Measurements from ENCODE around the gene FXYD4.

FXYD4 gene

DNA sequence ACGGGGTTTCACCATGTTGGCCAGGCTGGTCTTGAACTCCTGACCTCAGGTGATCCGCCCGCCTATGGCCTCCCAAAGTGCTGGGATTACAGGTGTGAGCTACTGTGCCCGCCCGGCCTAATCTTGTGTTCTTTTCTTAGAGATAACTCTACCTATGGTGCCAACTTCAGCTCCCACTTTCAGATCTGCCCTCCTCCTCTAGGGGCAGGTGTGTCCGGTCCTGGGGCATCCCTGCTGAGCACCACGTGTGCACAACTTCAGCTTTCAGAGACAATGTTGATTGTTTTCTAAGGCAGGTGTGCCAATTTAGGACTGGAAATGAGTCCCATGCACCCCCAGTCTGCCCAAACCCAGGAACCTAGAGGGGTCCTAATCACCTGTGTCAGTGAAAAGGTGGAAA, 18.5 kb upstream of the FXYD4 start:
- H3K27me3 Mint-ChIP-seq, result peaks cover 12 to 39% of the 10 kb centered on the region in 2 donors
- ATAC-seq (replicated peaks) (no peak), DNase-seq (no peak)
- H3K36me3 Mint-ChIP-seq, result no peaks in the 10 kb centered on the region
- no peak overlapping the region for H3K27ac Mint-ChIP-seq
- H3K4me1 Mint-ChIP-seq, result peaks cover 10 to 17% of the 10 kb centered on the region in 2 donors
- no peaks in the 10 kb centered on the region for H3K9me3 Mint-ChIP-seq
- no peak overlapping the region for H3K4me3 Mint-ChIP-seq

DNA sequence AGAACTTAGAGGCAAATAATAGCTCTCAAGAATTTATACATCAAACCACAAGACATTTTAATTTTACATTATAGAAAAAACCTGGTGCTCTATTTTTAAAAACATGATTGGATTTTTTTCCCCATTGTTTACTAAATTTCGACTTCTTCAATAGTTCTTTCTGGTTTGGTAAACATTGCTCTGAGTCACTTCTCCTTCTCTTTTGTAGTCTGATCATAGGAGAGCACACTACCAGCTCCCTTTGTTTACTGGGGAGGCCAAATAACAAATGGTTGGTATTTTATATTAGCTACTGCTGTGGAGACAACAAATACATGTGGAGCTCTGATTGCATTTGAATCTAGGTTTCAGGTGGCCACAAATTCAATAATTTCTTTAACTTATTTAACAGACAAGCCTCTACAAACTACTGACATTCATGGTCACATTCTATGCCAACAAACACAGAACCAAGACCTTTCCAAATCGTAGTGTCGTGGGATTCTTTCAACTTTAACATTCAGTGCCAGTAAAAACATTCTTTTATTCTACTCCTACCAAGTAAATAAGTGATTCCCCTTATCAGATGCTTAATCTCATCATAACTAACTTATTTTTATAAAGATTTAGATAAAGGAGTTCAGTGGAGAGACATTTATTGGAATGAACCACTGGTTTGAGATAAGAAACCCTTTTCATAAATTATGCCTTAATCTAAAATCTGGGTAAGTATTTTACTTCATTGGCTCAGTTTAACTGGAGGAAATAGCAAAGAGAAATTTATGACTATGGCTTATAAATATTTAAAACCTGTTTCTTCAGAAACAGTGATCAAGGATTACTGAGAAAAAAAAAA, 17.7 kb upstream of the FXYD4 start:
- ATAC-seq (replicated peaks) (no peak), DNase-seq (no peak)
- Mint-ChIP-seq H3K4me1 (peaks cover 5 to 11% of the 10 kb centered on the region in 2 donors), H3K9me3 (no peaks in the 10 kb centered on the region), H3K27me3 (peaks cover 10 to 36% of the 10 kb centered on the region in 2 donors), H3K36me3 (no peaks in the 10 kb centered on the region), H3K27ac (no peak overlapping the region), H3K4me3 (no peak overlapping the region)

DNA sequence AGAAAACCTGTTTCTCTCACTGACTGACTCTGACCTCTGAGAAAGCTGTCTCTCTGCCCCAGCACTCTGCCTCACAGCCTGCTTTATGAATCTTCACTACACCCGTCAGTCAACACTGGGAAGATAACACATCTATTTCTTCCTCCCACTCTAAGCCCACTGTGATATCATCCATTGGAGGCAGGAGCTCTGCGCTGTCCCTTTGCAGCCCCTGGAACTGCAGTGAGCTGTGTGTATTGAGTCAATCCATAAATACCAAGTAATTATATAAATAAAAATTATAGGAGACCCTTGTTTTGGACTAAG, 17.2 kb upstream of the FXYD4 start:
- Mint-ChIP-seq H3K4me1 (peaks cover 5 to 9% of the 10 kb centered on the region in 2 donors), H3K27ac (no peak overlapping the region)
- DNase-seq, result no peak

DNA sequence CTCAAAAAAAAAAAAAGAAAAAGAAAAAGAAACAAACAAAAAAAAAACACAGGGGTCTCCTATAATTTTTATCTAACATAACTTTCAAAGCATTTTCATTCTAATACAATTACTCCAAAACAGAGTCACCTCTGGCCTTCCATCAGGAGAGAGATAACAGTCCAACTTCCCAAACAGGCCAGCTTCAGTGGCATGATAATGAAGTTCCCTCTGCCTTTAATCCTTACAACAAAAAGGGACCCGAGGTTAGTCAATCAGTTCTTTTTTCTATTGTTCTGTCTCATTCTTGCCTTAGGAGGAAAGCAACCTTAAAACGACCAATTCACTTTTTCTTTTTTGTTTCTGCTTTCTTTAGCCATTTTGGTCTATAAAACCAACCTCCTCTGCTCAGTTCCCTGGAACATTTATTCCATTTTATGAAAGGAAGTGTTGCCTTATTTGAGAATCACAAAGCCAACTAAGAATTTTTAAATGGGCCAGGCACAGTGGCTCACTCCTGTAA, 16.5 kb upstream of the FXYD4 start:
- H3K4me1 Mint-ChIP-seq, result peaks cover 6 to 11% of the 10 kb centered on the region in 2 donors
- ATAC-seq (replicated peaks) (no peak), DNase-seq (no peak)
- H3K36me3 Mint-ChIP-seq, result peaks cover 0 to 2% of the 10 kb centered on the region in 2 donors
- H3K27ac Mint-ChIP-seq, result no peak overlapping the region
- H3K27me3 Mint-ChIP-seq, result peaks cover 9 to 26% of the 10 kb centered on the region in 2 donors
- H3K9me3 Mint-ChIP-seq, result no peaks in the 10 kb centered on the region
- H3K4me3 Mint-ChIP-seq, result no peak overlapping the region

More for the DNA sequence above, 17.2 kb upstream of the FXYD4 start:
- no peak for ATAC-seq (replicated peaks)
- no peak overlapping the region for H3K4me3 Mint-ChIP-seq
- H3K27me3 Mint-ChIP-seq, result peaks cover 9 to 32% of the 10 kb centered on the region in 2 donors
- no peaks in the 10 kb centered on the region for H3K9me3 Mint-ChIP-seq
- no peaks in the 10 kb centered on the region for H3K36me3 Mint-ChIP-seq

DNA sequence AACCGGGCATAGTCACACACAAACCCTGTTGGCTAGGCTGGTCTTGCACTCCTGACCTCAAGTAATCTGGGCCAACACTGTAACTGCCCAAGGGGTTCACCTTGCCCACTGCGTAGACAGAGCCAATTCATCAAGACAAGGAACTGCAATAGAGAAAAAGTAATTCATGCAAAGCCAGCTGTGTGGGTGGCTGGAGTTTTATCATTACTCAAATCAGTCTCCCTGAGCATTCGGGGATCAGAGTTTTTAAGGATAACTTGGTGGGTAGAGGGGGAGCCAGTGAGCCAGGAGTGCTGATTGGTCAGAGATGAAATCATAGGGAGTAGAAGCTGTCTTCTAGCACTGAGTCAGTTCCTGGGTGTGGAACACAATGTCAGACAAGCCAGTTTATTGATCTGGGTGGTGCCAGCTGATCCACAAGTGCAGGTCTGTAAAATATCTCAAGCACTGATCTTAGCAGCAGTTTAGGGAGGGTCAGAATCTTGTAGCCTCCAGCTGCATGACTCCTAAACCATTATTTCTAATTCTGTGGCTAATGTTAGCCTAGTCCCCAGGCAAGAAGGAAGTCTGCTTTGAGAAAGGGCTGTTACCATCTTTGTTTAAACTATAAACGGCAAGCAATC, 15.6 kb upstream of the FXYD4 start:
- ATAC-seq (replicated peaks) (no peak), DNase-seq (no peak)
- no peak overlapping the region for H3K4me3 Mint-ChIP-seq
- H3K27ac Mint-ChIP-seq, result no peak overlapping the region
- peaks cover 3 to 6% of the 10 kb centered on the region in 2 donors for H3K36me3 Mint-ChIP-seq
- peaks cover 6 to 8% of the 10 kb centered on the region in 2 donors for H3K4me1 Mint-ChIP-seq
- H3K27me3 Mint-ChIP-seq, result peaks cover 2 to 17% of the 10 kb centered on the region in 2 donors
- no peaks in the 10 kb centered on the region for H3K9me3 Mint-ChIP-seq

DNA sequence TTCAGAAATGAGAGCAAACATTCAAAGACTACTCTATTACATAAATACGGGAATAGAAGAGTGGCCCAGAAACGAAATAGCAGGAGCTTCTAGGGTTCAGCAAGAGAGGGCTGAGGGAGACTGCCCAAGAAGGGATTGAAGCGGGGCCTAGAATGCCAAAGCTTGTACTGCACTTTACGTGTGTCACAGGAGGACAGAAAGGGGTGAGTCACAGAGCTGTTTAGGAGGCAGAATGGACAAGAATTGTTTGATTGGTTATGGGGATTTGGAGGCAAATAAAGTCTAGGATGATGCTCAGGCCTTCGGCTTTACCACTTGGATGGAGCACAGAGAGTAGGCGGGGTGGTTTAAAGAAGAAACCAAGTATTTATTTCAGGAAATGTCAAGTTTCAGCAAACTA, 11.3 kb upstream of the FXYD4 start:
- no peak for ATAC-seq (replicated peaks)
- peak overlapping the region; percentile 7 to 33 for H3K4me3 Mint-ChIP-seq
- peaks cover 6 to 15% of the 10 kb centered on the region in 2 donors for H3K36me3 Mint-ChIP-seq
- peaks cover 15 to 25% of the 10 kb centered on the region in 2 donors for H3K4me1 Mint-ChIP-seq
- no peak for DNase-seq
- H3K9me3 Mint-ChIP-seq, result peaks cover 2 to 3% of the 10 kb centered on the region in 2 donors
- H3K27ac Mint-ChIP-seq, result no peak overlapping the region
- H3K27me3 Mint-ChIP-seq, result no peaks in the 10 kb centered on the region

DNA sequence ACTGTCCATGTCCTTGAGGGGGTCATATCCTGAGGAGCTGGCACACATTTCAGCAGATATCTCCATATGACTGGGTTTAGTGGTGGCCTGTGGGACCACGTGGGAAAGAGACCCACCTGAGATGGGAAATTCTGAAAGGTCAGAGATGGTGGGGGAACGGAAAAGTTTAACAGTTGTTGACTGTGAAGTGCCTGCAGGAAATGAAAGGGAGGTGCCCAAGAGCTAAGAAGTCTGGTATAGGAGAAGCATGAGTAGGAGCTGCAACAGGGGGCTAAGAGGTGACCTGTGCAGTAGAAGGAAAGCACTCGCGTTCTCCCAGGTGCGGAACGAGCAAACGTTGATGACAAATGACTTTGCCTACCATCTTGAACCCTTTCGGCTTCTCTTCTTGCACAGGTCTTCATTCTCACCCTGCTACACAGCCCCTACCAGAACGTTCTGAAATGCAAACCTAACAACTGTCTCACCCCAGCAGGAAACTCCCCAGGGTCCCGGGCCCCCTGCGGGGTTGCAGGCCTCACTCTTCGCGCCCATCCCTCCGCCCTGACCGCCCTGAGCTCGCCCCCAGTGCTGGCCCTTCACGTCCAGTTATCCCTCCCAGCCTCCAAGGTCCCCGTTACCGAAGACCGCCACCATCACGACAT, 9.8 kb upstream of the FXYD4 start:
- ATAC-seq (replicated peaks), result peak; percentile 5 to 18
- peaks cover 15 to 25% of the 10 kb centered on the region in 2 donors for H3K4me1 Mint-ChIP-seq
- peaks cover 6 to 15% of the 10 kb centered on the region in 2 donors for H3K36me3 Mint-ChIP-seq
- peak; percentile 13 for DNase-seq
- peak overlapping the region; percentile 96 to 98 for H3K4me3 Mint-ChIP-seq
- H3K27ac Mint-ChIP-seq, result peak overlapping the region; percentile 96
- H3K27me3 Mint-ChIP-seq, result no peaks in the 10 kb centered on the region
- H3K9me3 Mint-ChIP-seq, result peaks cover 2 to 3% of the 10 kb centered on the region in 2 donors

DNA sequence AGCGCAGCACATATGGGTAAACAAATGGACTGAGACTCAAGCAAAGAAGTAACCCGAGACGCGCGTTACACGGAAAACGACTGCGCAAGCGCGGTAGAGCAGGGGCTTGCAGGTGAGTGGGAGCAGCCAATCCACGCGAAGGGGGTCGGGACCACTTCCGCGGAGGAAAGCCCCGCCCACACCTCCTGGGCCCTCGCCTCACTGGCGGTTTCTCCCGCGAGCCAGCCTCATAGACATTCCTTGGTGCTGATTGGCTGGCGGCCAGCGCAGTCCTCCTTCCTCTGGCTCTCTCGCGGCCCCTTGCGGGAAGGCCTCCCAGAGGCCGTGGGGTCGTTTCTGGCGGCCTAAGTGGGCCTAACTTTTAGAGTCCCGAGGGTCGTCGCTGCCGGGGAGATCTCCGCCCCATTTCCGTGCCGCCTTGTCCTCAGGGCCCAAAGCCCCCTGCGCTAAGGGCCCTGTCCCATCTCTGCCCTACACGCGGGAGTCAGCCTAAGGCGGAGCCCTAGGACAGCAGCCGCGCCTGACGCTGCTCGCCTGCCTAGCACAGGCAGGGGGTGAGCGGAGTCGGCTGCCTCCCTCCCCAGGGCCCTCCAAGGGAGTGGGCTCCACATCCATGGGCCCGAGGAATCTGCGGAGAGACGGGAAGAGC, 9.1 kb upstream of the FXYD4 start:
- Mint-ChIP-seq H3K4me1 (peaks cover 15 to 25% of the 10 kb centered on the region in 2 donors), H3K27ac (peak overlapping the region; percentile 96), H3K27me3 (no peaks in the 10 kb centered on the region), H3K4me3 (peak overlapping the region; percentile 96 to 98), H3K36me3 (peaks cover 6 to 15% of the 10 kb centered on the region in 2 donors), H3K9me3 (peaks cover 2 to 3% of the 10 kb centered on the region in 2 donors)
- DNase-seq (peak; percentile 97), ATAC-seq (replicated peaks) (peak; percentile 95 to 98)

DNA sequence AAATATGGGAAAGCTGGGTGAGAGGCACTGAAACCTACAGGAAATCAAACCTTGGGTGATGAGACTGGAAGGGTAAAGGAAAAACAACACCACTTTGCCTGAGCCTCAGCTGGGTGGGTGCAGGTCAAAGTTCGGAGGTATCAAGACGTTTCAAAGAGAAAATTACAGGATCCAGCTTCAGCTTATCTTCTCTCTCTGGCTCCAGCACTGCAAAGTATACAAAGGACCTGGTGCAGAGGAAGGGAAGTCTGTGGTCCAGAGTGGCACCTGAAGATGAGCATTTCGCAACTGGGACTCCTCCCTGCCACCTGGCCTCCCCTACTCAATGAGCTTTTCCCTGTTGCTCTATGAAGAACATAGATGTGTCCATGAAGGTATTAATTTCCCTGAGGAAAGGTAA, 6.4 kb upstream of the FXYD4 start:
- no peak overlapping the region for H3K4me3 Mint-ChIP-seq
- ATAC-seq (replicated peaks) (no peak), DNase-seq (no peak)
- no peaks in the 10 kb centered on the region for H3K27me3 Mint-ChIP-seq
- H3K36me3 Mint-ChIP-seq, result peaks cover 6 to 13% of the 10 kb centered on the region in 2 donors
- peaks cover 2 to 3% of the 10 kb centered on the region in 2 donors for H3K9me3 Mint-ChIP-seq
- H3K4me1 Mint-ChIP-seq, result peaks cover 14 to 23% of the 10 kb centered on the region in 2 donors
- H3K27ac Mint-ChIP-seq, result no peak overlapping the region

DNA sequence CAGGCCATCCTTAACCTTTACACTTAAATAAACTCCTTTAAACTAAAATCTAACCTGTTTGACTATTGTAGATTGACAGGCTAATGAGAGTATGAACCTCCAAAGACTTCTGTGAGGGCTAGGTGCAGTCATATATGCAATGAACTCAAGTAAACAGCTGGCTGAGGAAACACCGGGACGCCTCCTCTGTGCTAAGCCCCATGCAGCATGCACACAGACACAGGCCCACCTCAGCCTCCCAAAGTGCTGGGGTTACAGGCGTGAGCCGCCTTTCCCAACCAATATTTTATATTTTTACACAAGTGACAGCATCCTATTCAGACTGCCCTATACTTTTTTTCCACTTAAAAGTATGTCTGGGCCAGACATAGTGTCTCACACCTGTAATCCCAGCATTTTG, 1.5 kb upstream of the FXYD4 start:
- Mint-ChIP-seq H3K36me3 (no peaks in the 10 kb centered on the region), H3K4me3 (no peak overlapping the region), H3K27ac (no peak overlapping the region), H3K27me3 (no peaks in the 10 kb centered on the region), H3K4me1 (peaks cover 0 to 2% of the 10 kb centered on the region in 2 donors), H3K9me3 (no peaks in the 10 kb centered on the region)
- no peak for ATAC-seq (replicated peaks)
- no peak for DNase-seq

DNA sequence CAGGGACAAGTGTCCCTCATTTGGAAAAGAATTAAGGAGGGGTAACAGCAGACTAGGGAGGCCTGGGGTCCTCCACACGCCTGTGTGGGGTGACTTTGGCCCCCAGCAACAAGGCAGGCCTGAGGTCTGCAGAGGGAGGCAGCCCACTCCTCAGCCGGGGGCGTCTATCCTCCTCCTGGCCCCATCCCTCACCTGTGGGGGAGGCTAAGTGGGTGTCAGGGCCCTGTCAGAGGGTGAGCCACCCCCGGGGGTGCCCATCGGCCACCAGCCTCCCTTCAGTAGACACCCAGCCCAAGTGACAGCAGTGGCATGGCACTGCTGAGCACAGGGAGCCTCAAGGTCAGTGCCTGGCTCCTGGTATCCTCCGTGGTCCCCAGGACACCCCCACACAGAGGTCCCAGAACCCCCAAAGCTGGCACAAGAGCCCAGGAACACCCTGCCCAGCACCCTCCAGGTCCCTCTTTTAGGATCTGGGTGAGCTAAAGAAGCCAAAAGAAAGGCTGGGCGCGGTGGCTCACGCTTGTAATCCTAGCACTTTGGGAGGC, 693 bp upstream of the FXYD4 start:
- Mint-ChIP-seq H3K4me3 (no peak overlapping the region), H3K4me1 (peaks cover 0 to 2% of the 10 kb centered on the region in 2 donors), H3K36me3 (no peaks in the 10 kb centered on the region), H3K27ac (no peak overlapping the region), H3K27me3 (no peaks in the 10 kb centered on the region), H3K9me3 (no peaks in the 10 kb centered on the region)
- no peak for ATAC-seq (replicated peaks)
- no peak for DNase-seq

DNA sequence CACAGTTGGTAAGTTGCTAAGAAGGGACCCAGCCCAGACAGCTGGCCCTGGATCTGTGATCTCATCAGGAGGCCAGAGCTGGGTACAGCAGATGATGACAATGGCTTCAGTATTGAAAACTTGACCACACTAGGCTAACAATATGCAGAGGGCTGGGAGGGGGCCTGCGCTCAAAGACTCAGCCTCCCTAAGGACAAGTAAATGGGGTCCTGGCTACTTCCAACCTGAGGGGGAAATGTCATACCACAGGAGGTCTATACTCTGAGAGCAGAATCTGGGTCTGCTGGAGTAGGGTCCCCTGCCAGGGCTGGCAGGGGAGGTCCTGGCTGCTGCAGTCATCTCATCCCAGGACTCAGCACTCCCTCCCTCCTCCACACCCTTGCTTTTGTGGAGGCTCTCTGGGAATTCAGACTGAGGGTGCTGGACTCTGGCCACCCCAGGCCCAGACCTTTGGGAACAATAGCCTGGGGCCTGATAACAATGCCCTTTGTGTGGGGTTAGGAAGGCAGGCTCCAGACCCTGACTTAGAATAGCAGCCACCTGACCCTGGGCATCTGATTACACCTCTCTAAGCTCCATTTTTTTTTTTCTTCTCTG, 1.4 kb downstream of the FXYD4 start:
- Mint-ChIP-seq H3K4me3 (no peak overlapping the region), H3K27me3 (no peaks in the 10 kb centered on the region), H3K36me3 (no peaks in the 10 kb centered on the region), H3K9me3 (no peaks in the 10 kb centered on the region), H3K27ac (no peak overlapping the region), H3K4me1 (peaks cover 0 to 2% of the 10 kb centered on the region in 2 donors)
- ATAC-seq (replicated peaks) (no peak), DNase-seq (no peak)

DNA sequence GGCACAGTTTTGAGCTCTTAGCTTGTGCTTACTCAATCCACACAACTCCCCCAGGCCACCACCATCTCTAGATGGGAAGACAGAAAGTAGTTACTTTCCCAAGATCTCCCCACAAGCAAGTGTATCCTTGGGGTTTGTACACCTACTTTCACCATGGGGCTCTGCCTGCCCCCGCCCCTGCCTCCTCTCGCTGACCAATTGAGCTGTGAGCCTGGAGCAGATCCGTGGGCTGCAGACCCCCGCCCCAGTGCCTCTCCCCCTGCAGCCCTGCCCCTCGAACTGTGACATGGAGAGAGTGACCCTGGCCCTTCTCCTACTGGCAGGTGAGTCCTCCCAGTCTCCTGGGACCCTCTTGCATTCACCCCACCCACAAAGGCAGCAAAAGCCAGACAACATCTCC, 2.0 kb downstream of the FXYD4 start:
- Mint-ChIP-seq H3K27me3 (no peaks in the 10 kb centered on the region), H3K36me3 (no peaks in the 10 kb centered on the region), H3K4me3 (no peak overlapping the region), H3K4me1 (peaks cover 0 to 2% of the 10 kb centered on the region in 2 donors), H3K27ac (no peak overlapping the region), H3K9me3 (no peaks in the 10 kb centered on the region)
- DNase-seq (no peak), ATAC-seq (replicated peaks) (no peak)
